ENCODE measurements around the gene SAMD3.
"Not testable (repeated sequence)": the region's sequence is repeated elsewhere in the genome, so short reads cannot be mapped to it uniquely, and the experiment has no call there.

SAMD3 gene, protein sequence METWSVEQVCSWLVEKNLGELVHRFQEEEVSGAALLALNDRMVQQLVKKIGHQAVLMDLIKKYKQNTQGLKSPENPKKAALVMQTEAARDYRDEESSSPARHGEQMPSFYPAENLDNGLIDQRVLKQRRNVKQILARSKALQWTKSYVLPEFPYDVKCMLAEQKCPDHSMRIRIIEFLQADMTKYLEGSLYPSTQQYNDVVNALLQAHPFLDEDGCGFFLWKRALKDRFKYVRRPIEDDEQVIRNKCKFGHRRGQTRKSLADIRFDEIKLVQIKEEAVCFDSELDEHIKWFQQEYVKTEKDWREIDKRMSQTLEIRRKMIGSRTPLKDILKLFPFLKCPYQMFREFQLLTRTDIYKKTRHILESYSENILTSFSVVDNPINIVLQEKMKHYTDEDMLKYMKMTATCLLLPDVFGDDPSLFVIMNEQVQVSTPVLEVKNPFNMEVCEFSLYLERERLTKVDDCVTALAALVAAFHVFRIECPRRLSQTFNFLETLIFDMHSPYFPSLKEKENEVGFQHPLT

DNA sequence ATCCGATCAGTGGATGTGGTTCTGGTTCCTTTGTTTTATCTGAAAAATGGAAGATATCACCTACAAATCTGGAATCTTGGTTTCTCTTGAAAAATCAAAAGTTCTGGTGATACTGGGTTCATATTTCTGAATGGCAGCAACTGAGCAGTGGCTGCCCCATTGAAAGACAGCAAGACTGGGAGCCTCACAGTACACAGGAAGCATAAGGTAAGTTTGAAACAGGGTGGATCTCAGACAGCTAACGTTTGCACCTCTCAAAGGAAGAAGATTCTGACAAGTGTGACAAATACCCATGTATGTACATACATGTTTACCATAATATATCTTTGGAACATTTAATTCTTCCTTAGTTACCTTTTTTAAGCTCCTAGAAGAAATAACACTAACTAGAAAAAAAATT is at the start of gene SAMD3:
Gene SAMD3, minus strand, starts transcription at position 177 of the 400 bp plus-strand sequence. CDS start 7,678 bp downstream, outside the sequence.
- no peak for DNase-seq

DNA sequence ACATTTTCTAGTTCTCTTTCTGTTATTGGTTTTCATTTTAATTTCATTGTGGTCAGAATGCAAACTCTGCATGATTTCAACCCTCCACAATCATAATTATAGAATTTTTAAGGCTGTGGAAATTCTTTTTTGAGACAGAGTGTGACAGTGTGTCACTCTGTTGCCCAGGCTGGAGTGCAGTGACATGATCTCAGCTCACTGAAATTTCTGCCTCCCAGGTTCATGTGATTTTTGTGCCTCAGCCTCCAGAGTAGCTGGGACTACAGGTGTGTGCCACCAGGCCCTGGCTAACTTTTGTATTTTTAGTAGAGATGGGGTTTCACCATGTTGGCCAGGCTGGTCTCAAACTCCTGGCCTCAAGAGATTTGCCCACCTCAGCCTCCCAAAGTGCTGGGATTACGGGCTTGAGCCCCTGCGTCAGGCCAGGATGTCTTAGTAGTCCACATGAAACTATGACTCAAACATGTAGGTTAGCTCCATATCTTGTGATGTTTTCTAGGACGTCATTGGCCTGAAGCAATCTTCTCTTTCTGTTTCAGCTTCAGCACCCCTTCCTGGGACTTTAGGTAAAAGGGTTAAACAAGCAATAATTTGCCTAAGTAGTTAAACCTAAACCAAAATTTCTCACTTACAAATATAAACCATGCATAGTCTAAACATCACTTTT is 47.4 kb upstream of the SAMD3 start:
- no peak for DNase-seq

DNA sequence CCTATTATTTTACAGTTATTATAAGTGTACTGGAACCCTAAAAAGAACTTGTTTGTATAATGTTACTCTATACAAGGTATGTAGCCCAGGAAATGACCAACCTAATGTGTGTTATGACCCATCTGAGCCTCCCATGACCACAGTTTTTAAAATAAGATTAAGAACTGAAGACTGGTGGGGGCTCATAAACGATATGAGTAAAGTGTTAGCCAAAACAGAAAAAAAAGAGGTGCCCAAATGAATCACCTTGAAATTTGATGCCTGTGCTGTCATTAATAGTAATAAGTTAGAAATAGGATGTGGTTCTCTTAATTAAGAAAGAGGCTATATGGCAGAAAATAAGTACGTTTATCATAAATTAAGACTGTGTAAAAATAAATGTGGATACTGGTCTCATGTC is 42.8 kb upstream of the SAMD3 start:
- not testable (repeated sequence) for DNase-seq

DNA sequence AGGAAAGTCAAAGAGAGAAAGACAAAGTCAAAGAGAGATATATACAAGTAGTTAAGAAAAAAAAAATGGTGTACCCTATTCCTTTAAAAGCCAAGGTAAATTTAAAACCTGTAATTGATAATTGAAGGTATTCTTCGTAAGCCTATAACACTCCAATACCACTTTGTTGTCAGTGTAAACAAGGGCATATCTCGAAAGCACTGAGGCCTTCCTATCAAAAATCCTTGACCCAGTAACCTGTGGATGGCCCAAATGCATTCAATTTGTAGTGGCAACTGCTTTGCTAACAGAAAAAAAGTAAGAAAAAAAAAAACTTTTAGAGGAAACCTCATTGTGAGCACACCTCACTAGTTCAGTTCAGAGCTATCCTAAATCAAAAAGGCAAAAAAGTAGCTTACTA is 39.3 kb upstream of the SAMD3 start:
- DNase-seq: no peak

DNA sequence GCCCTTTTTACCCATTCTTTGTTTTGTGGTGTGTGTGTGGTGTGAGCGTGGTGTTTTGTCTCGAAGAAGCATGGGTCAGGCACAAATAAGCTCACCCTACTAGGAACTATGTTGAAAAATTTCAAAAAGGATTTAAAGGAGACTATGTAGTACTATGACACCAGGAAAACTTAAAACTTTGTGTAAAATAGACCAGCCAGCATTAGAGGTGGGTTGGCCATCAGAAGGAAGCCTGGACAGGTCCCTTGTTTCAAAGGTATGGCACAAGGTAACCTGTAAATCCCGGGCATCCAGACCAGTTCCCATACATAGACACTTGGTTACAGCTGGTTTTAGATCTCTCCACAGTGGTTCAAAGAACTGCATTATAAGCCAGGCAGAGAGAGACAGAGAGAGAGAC is 38.8 kb upstream of the SAMD3 start:
- DNase-seq: not testable (repeated sequence)

DNA sequence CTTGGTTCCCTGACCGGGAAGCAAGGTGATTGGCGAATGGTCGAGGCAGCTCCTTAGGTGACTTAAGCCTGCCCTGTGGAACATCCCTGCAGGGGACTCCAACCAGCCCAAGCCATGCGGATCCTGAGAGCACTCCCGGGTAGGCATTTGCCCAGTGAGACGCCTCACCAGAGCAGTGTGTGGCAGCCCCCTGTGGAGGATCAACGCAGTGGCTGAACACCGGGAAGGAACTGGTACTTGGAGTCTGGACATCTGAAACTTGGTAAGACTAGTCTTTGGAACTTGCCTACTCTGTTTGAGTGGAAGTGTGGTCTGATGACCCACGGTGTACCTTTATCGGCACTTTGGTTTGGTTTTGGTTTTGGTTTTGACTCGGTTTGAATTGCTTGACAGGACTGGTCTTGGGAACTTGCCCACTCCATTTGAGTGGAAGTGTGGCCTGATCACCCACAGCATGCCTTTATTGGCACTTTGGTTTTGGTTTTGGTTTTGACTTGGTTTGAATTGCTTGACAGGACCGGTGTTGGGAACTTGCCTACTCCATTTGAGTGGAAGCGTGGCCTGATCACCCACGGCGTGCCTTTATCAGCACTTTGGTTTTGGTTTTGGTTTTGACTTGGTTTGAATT is 38.0 kb upstream of the SAMD3 start:
- DNase-seq: not testable (repeated sequence)

DNA sequence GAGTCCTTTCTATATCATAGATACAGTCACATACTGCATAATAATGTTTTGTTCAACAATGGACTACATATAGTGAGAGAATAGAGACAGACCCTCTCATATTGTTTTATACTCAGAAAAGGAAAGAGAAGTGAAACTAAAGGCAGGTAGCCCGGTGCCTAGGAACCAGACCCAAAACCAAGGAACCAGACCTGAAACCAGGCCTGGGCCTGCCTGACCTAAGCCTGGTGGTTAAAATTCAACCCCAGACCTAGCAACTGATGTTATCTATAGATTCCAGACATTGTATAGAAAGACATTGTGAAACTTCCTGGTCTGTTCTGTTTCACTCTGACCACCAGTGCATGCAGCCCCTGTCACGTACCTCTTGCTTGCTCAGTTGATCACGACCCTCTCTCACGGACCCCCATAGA is 37.3 kb upstream of the SAMD3 start:
- DNase-seq: peak; percentile 69

DNA sequence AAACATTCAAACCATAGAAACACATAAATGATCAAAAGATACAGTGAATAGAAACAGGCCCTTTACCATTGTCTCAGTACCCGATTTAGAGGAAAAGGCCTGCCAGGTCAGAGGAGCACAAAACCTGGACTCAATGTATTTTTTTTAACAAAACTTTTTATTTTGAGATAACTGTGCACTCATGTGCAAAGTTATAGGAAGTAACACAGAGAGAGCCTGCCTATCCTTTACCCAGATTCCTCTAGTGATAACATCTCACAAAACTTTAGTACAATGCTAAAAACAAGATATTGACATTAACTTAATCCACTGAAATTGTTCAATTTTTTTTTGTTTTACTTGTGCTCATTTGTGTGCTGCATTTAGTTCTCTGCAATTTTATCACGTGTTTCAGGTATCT is 36.8 kb upstream of the SAMD3 start:
- no peak for DNase-seq

DNA sequence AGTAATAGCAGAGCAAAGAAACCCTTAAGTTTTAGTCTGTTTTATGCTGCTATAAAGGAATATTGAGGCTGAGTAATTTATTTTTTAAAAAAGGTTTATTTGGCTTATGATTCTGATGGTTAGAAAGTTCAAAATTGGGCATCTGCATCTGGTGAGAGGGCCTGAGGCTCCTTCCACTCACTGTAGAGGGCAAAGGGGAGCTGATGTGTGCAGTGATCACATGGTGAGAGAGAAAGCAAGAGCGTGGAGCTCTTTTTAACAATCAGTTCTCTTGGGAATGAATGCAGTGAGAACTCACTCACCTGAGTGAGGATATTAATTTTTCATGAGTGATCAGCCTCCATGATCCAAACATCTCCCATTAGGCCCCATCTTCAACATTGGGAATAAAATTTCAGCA is 36.4 kb upstream of the SAMD3 start:
- DNase-seq: no peak

DNA sequence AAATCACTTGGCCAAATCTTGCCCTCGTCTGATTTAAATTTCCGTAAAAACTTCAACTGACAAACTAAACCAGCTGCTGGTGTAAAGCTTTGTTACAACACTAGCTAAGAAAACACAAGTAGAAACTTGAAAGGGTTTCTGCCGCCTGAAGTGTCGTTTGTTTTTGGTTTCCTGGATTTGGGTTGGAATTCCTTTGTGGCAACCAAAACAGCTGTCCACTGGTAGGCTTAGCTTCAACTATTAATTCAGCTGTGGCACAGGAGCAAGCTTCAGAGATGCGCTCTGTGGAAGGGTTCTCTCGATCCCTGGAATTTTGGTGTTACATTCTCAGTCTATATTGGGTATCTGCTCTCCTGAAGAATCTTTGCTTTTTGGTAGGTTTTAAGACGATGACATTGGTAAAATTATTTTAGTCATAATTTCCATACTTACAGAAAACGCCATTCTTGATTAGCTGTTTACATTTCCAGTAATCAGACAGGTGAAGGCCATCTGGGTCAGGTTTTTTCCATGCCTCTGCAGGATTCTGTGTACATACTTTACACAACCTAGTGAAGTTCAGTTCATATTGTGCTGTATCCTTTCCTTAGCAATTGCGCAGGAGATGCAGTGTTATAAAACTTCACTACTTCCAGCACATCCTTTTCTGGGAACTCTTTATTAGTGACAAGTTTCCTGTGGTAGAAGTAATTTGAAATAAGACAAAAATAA is 29.9 kb upstream of the SAMD3 start:
- peak; percentile 74 for DNase-seq

DNA sequence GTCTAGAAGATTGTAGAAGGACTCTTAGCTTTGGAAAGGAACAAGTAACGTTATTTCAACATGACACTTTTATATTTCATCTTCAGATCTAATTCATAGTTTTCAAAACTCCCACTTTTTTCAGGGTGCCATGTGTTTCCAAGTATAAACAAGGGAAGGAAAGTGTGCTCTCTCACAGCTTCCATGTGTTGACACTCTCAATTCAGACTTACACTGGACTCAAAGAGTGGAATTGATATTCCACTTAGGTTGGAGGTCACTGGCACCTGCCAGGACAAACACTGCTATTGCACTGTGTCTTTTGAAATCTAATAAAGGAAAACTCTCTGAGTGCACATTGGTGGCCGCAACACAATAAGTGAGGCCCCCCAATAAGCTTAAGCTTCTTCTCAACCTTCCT is 22.5 kb upstream of the SAMD3 start:
- no peak for DNase-seq

DNA sequence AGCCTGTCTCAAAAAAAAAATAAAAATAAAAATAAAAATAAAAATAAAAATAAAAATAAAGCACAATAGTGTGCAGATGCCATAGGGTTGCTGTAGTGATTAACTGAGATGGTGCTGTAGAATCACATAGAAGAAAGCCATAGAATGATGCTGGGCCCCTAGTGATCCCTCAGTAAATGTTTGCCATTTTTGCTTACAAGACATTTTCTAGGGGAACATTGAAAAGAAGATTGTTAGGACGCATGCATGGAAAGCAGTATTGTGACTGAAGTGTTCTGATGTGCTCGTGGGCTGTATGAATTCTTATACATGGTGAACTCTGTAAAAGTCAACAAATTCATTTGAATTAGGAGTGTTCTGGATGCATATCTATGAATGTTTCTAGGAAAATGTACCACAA is 22.0 kb upstream of the SAMD3 start:
- DNase-seq: no peak

DNA sequence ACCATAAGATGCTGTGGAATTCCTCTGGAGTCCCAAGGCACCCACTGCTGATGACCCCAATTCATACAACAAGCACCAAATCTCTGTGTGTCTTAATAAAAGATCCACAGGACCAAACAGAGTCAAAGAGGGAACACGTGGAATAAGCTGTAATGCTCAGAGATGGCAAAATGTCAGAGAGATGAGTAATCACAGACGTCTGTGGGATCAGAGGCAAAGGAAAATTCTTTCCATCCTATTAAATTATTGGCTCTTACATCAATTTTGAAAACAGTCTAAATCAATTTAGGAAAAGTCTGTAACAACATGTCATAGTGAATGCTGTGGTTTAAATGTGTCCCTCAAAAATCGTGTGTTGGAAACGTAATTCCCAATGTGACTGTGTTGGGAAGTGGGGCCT is 17.5 kb upstream of the SAMD3 start:
- no peak for DNase-seq

DNA sequence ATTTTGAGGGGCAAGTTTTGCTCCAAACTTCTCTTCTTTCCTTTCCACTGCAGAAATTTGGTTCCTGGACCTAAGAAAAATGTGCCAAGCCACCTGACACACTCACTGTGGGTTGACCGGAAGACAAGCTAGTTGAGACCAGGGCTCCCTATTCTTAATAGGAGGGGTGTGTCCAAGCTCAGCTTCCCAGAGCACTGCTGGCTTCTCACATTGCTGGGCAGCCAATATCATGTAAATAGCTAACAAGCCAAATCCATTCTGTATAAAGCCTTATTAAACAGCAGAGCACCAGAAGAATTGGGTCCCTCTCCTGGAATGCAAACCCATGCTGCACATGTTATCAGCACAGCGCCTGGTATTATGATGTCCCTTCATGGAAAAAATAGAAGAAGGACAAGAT is 17.0 kb upstream of the SAMD3 start:
- no peak for DNase-seq

DNA sequence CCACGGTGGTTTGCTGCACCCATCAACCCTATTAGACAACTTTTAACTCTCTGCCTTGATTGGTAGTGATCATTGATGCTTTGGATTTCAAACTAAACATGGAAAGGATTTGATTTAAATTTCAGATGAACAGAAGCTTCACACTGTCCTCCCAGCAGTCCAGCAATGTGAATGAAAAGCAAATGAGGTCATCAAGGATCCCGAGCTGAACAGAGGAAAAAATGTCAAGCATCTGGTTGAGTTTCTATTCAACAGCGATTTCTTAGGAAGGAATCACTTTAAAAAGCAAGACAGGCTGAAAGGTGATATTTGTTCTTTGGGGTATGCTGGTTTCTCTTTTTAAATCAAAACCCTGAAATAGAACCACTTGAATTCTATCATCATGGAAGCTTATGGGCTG is 10.6 kb upstream of the SAMD3 start:
- DNase-seq: no peak

DNA sequence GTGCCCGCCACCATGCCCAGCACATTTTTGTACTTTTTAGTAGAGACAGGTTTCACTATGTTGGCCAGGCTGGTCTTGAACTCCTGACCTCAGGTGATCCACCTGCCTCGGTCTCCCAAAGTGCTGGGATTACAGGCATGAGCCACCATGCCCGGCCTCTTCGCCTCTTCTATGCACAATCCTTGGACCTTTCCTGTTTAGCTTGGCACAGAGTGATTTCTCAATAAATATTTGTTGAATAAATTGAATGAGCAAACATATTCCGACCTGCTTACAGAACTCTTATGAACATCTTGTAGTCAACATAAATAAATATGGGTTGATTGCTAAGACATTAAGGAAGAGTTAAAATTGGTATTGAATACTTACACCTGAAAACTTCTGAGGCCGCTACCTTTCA is 7.8 kb upstream of the SAMD3 start:
- DNase-seq: not testable (repeated sequence)

DNA sequence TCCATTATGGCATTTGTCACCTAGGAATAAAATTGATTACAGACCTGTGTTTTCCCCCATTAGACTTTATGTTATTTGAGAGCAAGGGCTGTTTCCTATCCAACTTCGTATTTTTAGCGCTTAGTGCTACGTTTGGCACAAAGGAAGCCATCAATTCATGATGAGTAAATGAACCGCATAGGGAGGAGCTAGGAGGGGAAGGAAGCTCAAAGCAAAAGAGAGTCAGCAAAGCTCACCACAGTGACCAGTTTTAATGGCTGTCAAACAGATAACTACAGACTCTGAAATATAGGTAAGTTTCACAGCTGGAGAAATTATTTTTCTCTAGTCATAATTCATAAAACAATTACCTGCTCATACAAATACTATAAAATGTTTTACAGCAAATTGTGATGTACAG is 6.9 kb upstream of the SAMD3 start:
- peak; percentile 32 for DNase-seq

DNA sequence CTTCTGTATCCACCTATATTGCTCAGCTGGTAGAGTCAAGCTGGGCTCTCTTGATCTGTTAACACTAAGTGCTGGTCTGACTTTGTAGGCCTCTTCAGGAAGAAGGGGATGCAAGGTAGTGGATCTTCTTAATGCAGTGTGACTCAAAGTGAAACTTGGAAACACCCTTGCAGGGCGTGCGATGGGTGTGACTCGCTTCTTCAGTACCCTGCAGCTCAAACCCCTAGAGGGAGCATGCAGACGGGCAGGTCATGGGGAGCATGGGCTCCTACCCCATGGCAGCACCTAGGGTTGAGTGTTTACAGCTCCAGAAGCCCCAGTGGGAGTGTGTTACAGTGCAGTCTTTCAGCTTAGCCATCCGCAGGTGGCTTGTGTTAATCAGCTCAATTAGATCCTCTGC is 757 bp upstream of the SAMD3 start:
- peak; percentile 61 for DNase-seq

DNA sequence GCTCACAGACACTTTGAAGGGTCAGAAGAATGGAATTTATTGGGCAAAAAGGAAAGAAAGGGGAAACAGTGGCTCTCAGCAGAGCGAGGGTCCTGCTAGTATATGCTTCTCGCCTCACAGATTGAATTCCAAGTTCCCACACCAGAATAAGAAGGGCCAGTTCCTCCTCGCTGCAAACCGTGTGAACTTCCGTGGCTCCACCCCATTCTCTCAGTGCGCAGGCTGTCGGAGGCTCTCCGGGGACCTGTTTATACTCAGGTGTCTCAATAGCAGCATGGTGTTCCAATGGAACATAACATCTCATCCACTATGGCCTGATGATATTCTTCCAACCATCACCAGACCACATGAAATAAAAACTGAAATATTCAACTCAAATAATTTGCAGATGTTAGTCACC is 4.6 kb downstream of the SAMD3 start:
- no peak for DNase-seq

DNA sequence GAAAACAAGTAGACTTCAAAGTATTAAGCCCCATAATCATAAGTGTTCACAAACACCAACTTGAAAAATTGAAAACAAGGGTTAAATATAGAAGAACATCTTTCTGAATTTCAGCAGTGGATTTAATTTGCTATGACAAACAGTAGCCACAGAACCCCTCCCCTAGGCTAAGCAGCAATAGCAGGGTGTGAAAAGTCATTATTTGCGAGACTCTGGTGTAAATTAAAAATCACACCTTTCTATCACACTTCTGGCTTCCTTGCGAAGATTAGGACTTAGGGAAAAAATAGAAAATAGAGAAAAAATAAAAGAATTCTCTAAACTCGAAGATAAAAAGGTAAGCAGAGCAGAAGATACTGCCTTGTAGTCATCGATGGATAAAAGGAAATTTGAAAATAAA is 6.1 kb downstream of the SAMD3 start:
- no peak for DNase-seq

DNA sequence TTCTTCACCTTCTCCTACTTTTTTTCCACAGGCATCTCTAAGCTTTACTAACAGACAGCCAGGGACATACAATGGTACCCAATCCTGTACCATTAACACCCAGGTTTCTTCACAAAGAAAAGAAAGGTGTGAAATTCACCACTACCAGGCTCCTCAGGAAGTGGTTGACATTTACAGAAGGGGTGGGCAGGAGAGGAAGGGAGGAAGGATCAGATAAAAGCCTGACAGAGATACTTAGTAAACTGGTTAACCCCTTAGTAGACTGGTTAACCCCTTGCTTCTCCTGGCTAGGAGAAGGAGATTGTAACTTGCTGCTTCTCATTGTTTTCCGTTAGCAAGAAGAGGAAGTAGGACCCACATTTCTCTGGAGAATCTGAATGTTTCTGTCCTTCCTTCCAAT is 7.2 kb downstream of the SAMD3 start:
- peak; percentile 65 for DNase-seq

DNA sequence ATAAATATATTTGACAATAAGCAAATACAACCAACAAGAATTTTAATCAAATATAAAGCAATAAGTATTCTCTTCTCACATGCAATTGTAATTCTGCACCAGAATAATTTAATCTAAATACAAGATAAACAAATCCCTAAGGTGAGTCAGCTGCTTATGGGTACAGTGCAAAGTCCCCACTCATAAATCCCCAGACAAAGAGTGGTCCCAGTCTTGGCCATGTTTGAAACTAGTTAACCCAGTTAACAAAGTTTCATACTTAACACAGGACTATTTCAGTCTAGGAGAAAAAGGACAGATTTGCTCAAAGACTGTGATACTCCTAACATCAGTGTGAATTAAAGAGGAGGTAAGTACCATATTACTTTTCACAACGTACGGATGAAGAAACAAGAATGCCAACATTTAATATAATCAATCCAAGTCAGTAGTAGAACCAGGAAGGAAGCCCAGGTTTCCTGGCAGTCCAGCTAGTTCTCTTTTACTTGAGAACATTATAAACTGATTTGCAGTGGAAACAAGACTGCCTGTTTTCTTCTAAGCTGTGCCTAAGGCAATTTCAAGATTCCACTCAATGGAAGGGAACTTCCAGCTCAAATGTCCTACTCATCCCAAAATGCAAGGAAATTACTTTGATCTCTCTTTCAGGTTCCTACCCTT is 10.4 kb downstream of the SAMD3 start:
- no peak for DNase-seq

DNA sequence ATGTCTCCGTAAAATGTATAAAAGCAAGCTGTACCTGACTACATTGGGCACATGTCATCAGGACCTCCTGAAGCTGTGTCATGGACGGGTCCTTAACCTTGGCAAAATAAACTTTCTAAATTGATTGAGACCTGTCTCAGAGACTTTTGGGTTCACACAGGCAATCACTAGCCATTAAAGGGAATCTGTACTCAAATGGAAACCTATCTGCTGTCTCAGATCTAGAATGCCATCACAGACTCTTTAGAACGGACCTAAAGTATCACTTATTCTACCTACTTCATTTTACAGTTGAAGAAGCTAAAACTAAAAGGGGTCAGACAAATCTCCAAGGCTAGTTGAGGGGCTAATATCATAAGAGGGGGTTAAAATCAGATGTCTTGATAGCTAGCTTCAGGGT is 11.1 kb downstream of the SAMD3 start:
- DNase-seq: no peak
